ENCODE data around the gene CEP112. TPM values are rescaled to one million over a fixed set of nuclear protein-coding genes. Genes with fewer than 3 reads are reported as not detected.

Gene CEP112
- total and polyA plus RNA-seq, 2 of the 4 experiments (the other 2 are of a cell fraction) = 2.5 to 5.6 TPM

- no peak for TF ChIP-seq RCOR1 (IDR thresholded peaks at IDR 0.05; ENCODE audit: insufficient replicate concordance, low read length)
These were observed 260.4 kb downstream of the CEP112 start (continued) for GRCh38 chr17:65931246-65932149.

GRCh38 chr17:65930140-65930730 is 261.7 kb downstream of the CEP112 start:
- CTCF ChIA-PET = no interaction called here
- intact Hi-C loops (cut with micrococcal nuclease) = no loop called here
- WGBS, 2 experiments (ENCODE audit: extremely low coverage in 2 of 2, insufficient read length in 1 of 2) = 80% methylated on average over 1 of the region's 2 CpGs; no CpG with 5 or more reads in 1 of the 2 experiments
- TF ChIP-seq FOS (IDR thresholded peaks at IDR 0.05; ENCODE audit: low read depth, low read length) = no peak
- no peak for TF ChIP-seq MXI1 (IDR thresholded peaks at IDR 0.05; ENCODE audit: borderline replicate concordance, low read depth, low read length)
- no peak for TF ChIP-seq POLR2A (IDR thresholded peaks at IDR 0.05; ENCODE audit: low read depth, low read length)
- no peak for TF ChIP-seq CHD1 (IDR thresholded peaks at IDR 0.05; ENCODE audit: low read depth, low read length)
- TF ChIP-seq RAD21 (IDR thresholded peaks at IDR 0.05; ENCODE audit: low read length) = no peak
- no peak for TF ChIP-seq CTCF (conservative IDR thresholded peaks at IDR 0.05; ENCODE audit: low read depth, low read length)
- no peak for TF ChIP-seq ELK1 (IDR thresholded peaks at IDR 0.05; ENCODE audit: borderline replicate concordance, low read depth, low read length)
- no peak for TF ChIP-seq RCOR1 (IDR thresholded peaks at IDR 0.05; ENCODE audit: insufficient replicate concordance, low read length)
- no peak for TF ChIP-seq SMC3 (IDR thresholded peaks at IDR 0.05; ENCODE audit: low read depth, low read length)
- TF ChIP-seq NFE2L2 (IDR thresholded peaks at IDR 0.05; ENCODE audit: low read depth, low read length) = no peak
- TF ChIP-seq RFX5 (IDR thresholded peaks at IDR 0.05; ENCODE audit: low read depth, low read length) = no peak

More at GRCh38 chr17:65930140-65930730, 261.7 kb downstream of the CEP112 start:
- H4K8ac ChIP-seq (ENCODE audit: low read depth in 2 of 2, low read length in 2 of 2) = no peak overlapping the region
- ATAC-seq (ENCODE audit: low read depth) (no peak), DNase-seq (no peak)
- H3K4ac ChIP-seq (ENCODE audit: low read depth, low read length) = no peak overlapping the region
- no peaks in the 10 kb centered on the region for H3K9me1 ChIP-seq (ENCODE audit: insufficient read depth, low read length)
- H3K56ac ChIP-seq (ENCODE audit: extremely low read depth, insufficient read depth, low read length) = no peak overlapping the region
- H2BK20ac ChIP-seq (ENCODE audit: low read depth, low read length) = no peak overlapping the region
- no TSS peak for BruUV-seq (replicated peaks)
- no peak overlapping the region for H2BK120ac ChIP-seq (ENCODE audit: low read depth, low read length)
- H4K20me1 ChIP-seq (ENCODE audit: insufficient read depth, low read length) = no peaks in the 10 kb centered on the region
- in situ Hi-C loops (cut with MboI; ENCODE audit: low sequenced_read_pairs) (no loop called here), dilution Hi-C loops (cut with HindIII; ENCODE audit: low sequenced_read_pairs, unreplicated experiment) (no loop called here)
- peaks cover 2% of the 10 kb centered on the region; the same call in 1 of the 2 replicates for H3K4me1 ChIP-seq (ENCODE audit: control insufficient read depth, insufficient read depth, low read length)
- H3K18ac ChIP-seq (ENCODE audit: low read depth, low read length) = no peak overlapping the region
- no peaks in the 10 kb centered on the region for H3K27me3 ChIP-seq (ENCODE audit: control insufficient read depth, insufficient read depth, low read length)
- no peaks in the 10 kb centered on the region for H3K79me1 ChIP-seq (ENCODE audit: low read depth in 1 of 2, low read length in 2 of 2)
- H4K91ac ChIP-seq (ENCODE audit: insufficient read depth, low read depth, low read length) = no peak overlapping the region
- H3K4me2 ChIP-seq (ENCODE audit: low read depth, low read length) = peak overlapping the region; percentile 11; the same call in 1 of the 2 replicates
- H3K9ac ChIP-seq (ENCODE audit: low read depth, low read length) = no peak overlapping the region
- no peak overlapping the region for H3K14ac ChIP-seq (replicated peaks; ENCODE audit: low read depth, low read length)
- no peak overlapping the region for H2BK15ac ChIP-seq (ENCODE audit: low read depth, low read length)
- no peaks in the 10 kb centered on the region for H3K36me3 ChIP-seq (ENCODE audit: control insufficient read depth, insufficient read depth, low read length)
- no peak overlapping the region for H3K4me3 ChIP-seq (ENCODE audit: insufficient read depth, low read depth, low read length)
- H2BK5ac ChIP-seq (ENCODE audit: low read depth, low read length, poor library complexity, severe bottlenecking) = no peak overlapping the region
- POLR2A ChIA-PET (ENCODE audit: unreplicated experiment) = no interaction called here
- no peaks in the 10 kb centered on the region for H3K9me3 ChIP-seq (ENCODE audit: control insufficient read depth, insufficient read depth, low read length)
- H2AFZ ChIP-seq (replicated peaks; ENCODE audit: low read length, poor library complexity) = no peak overlapping the region
- H2AK5ac ChIP-seq (ENCODE audit: low read depth, low read length) = no peak overlapping the region
- H2AK9ac ChIP-seq (replicated peaks; ENCODE audit: low read depth, low read length, poor library complexity) = no peak overlapping the region
- no peak overlapping the region for H4K5ac ChIP-seq (ENCODE audit: low read depth, low read length)
- no peak overlapping the region for H3K23ac ChIP-seq (ENCODE audit: low read depth, low read length)
- H3K27ac ChIP-seq (ENCODE audit: insufficient read depth, low read length) = no peak overlapping the region

Measured in IMR-90 (cell line).